AG09309 (cell line): ENCODE measurements around the gene DLL4.

Experiments used
- DNase-seq: peaks from one replicate; pipeline ENCODE4 v3.0.0-alpha.2; 2010; ENCODE audit warnings: low read depth
- H3K4me3 ChIP-seq: 2 replicates; pipeline ENCODE4 v1.5.1; 2011; ENCODE audit warnings: mild to moderate bottlenecking, low read depth, low read length, moderate library complexity; ENCODE audit not compliant: control insufficient read depth
- CTCF ChIP-seq: IDR thresholded peaks from 2 replicates; pipeline ENCODE4 v1.5.1; 2011; ENCODE audit warnings: mild to moderate bottlenecking, low read depth, low read length, inconsistent platforms; ENCODE audit not compliant: insufficient read depth, control insufficient read depth; ENCODE audit errors: missing control alignments

Gene DLL4

GRCh38 chr15:40936234-40936708 is 7.1 kb downstream of the DLL4 start:
- H3K4me3 ChIP-seq: no peak overlapping the region
- TF ChIP-seq CTCF: no peak
- no peak for DNase-seq

- H3K4me3 ChIP-seq: no peak overlapping the region
- DNase-seq: no peak
- TF ChIP-seq CTCF: no peak
Measured at GRCh38 chr15:40936709-40937666, 7.8 kb downstream of the DLL4 start.

- no peak for DNase-seq
- H3K4me3 ChIP-seq: no peak overlapping the region
- TF ChIP-seq CTCF: peak; percentile 45
Measured at GRCh38 chr15:40937762-40938535, 8.8 kb downstream of the DLL4 start.

- no peak for TF ChIP-seq CTCF
- no peak for DNase-seq
Measured at GRCh38 chr15:40938536-40938870, 9.4 kb downstream of the DLL4 start.

GRCh38 chr15:40940296-40940801 is 11.2 kb downstream of the DLL4 start:
- DNase-seq: no peak
- no peak overlapping the region for H3K4me3 ChIP-seq
- TF ChIP-seq CTCF: no peak

More at GRCh38 chr15:40938536-40938870, 9.4 kb downstream of the DLL4 start:
- H3K4me3 ChIP-seq: no peak overlapping the region

- no peak for TF ChIP-seq CTCF
- H3K4me3 ChIP-seq: peak overlapping the region; percentile 18
- no peak for DNase-seq
Measured at GRCh38 chr15:40941068-40941527, 12.0 kb downstream of the DLL4 start.
